Tibial artery (tissue), 4 donors: ENCODE data around the gene UBASH3B.
A peak's percentile ranks its signal among the peaks of the same experiment; 100 is the strongest.

Source experiments
- DNase-seq, 2 donors: peaks; one replicate each; pipeline ENCODE4 v3.0.0-alpha.2; 2019
- H3K27ac ChIP-seq, 2 donors: fragments of 200-600 bp; sonication (generic) in 1 of 2; 1 replicate in 1 of 2; 2 replicates in 1 of 2; pipeline ENCODE4 v1.5.1; 2018 to 2019; ENCODE audit warnings: mild to moderate bottlenecking in 1 of 2
- H3K27me3 ChIP-seq, 2 donors: fragments of 200-600 bp; sonication (generic) in 1 of 2; one replicate each; pipeline versions ENCODE4 v1.5.1 to v1.6.0; 2016 to 2019
- H3K36me3 ChIP-seq, 3 donors: fragments of 200-600 bp; sonication (generic) in 2 of 3; one replicate each; pipeline ENCODE4 v1.5.1; 2016 to 2019; ENCODE audit warnings: mild to moderate bottlenecking in 2 of 3
- H3K4me1 ChIP-seq, 4 donors: fragments of 200-600 bp; sonication (generic) in 2 of 4; 1 replicate in 3 of 4; 2 replicates in 1 of 4; pipeline ENCODE4 v1.5.1; 2016 to 2019
- H3K4me3 ChIP-seq, 2 donors: fragments of 200-600 bp; sonication (generic) in 1 of 2; 1 replicate in 1 of 2; 2 replicates in 1 of 2; pipeline ENCODE4 v1.5.1; 2018 to 2019; ENCODE audit warnings: mild to moderate bottlenecking in 2 of 2
- H3K9me3 ChIP-seq, 3 donors: fragments of 200-600 bp; sonication (generic) in 1 of 3; one replicate each; pipeline ENCODE4 v1.5.1; 2016 to 2019
- intact Hi-C: fragments of 100-400 bp; cut with DNase I; formaldehyde crosslinking; loops from one replicate; pipeline ENCODE4 v1.15.0; 2023; ENCODE audit warnings: low total_unique reads
- TF ChIP-seq, protein P1 (sequence below), 2 experiments: fragments of 200-600 bp in 1 of 2; fragments of 450-650 bp in 1 of 2; IDR thresholded peaks; one replicate each; pipeline ENCODE4 v1.5.1; 2017 to 2019; ENCODE audit warnings: antibody characterized with exemption in 2 of 2, mild to moderate bottlenecking in 1 of 2, moderate library complexity in 1 of 2

The UBASH3B gene

DNA sequence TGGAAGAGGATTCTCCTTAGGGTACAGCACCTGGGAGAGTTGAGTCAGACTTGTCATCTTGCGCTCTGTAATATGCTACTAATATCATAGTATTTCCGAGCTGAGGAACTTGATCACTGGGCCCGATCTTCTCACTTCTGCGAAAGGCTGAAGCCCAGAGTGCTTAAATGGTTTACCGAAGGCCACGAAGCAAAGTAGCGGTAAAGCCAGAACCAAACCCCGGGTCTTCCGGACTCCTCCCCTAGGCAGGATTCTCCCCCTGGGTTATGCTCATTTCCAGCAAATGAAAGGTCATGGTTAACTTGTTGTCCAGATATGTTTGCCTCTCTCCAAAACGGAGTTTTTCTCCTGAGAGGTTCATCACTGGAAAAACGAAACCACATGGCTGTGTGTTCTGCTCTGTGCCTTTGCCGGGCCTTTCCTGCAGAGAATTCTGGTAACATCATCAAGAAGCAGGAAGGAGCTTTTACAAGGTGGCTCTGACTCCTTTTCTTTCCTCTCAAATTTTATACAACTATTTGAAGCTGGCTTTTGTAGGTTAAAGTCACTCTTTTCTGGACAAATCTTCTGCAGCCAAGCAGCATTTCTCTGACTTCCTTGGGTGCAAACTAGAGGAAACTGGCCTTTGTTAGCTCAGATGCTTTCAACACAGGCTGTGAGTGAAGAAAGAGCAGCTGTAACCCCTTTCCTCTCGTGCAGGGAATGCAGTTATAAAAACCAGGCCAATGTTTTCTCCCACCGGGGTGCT is 35.5 kb downstream of the UBASH3B start:
- H3K4me3 ChIP-seq = peak overlapping the region in 1 of 2 donors; percentile 8
- no peaks in the 10 kb centered on the region for H3K36me3 ChIP-seq
- no peak for DNase-seq
- intact Hi-C loops = no loop called here
- H3K9me3 ChIP-seq = no peaks in the 10 kb centered on the region
- TF ChIP-seq, protein P1, sequence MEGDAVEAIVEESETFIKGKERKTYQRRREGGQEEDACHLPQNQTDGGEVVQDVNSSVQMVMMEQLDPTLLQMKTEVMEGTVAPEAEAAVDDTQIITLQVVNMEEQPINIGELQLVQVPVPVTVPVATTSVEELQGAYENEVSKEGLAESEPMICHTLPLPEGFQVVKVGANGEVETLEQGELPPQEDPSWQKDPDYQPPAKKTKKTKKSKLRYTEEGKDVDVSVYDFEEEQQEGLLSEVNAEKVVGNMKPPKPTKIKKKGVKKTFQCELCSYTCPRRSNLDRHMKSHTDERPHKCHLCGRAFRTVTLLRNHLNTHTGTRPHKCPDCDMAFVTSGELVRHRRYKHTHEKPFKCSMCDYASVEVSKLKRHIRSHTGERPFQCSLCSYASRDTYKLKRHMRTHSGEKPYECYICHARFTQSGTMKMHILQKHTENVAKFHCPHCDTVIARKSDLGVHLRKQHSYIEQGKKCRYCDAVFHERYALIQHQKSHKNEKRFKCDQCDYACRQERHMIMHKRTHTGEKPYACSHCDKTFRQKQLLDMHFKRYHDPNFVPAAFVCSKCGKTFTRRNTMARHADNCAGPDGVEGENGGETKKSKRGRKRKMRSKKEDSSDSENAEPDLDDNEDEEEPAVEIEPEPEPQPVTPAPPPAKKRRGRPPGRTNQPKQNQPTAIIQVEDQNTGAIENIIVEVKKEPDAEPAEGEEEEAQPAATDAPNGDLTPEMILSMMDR (IDR thresholded peaks at IDR 0.05) = no peak
- peak overlapping the region in 1 of 2 donors; percentile 29 for H3K27ac ChIP-seq
- peaks cover 0 to 8% (median 0%) of the 10 kb centered on the region in 4 donors for H3K4me1 ChIP-seq
- no peaks in the 10 kb centered on the region for H3K27me3 ChIP-seq

DNA sequence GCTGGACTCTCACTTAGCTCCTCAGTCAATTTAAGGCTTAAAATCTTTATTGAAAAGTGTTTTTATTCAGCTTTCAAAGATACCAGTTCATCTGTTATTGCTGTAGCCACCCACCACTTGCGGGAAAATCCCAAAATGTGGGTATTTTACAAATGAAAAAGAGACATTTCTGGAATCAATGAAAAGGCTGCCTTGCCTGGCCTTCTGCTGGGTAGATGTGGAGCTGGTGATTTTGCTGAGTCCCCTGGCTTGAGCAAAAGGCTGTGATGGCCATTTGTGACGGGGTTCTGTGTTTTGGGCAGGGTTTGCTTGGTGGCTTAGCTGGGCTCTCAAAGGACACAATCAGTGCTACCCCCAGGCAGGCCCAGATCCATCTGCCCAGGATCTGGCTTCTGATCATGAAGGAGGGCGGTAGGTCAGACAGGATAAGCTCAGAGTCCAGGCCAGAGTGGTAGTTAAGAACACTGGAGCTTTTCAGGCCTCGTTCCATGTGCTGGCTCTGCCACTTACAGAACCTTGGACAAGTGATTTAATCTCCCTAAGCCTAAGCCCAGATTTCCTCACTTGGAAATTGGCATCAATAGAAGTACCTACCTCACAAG is 36.1 kb downstream of the UBASH3B start:
- TF ChIP-seq, protein P1 (IDR thresholded peaks at IDR 0.05) = no peak
- no peak overlapping the region for H3K4me3 ChIP-seq
- H3K4me1 ChIP-seq = peaks cover 0 to 8% (median 0%) of the 10 kb centered on the region in 4 donors
- no peaks in the 10 kb centered on the region for H3K9me3 ChIP-seq
- DNase-seq = no peak
- H3K27me3 ChIP-seq = no peaks in the 10 kb centered on the region
- H3K36me3 ChIP-seq = no peaks in the 10 kb centered on the region
- peak overlapping the region in 1 of 2 donors; percentile 29 for H3K27ac ChIP-seq
- intact Hi-C loops = no loop called here

DNA sequence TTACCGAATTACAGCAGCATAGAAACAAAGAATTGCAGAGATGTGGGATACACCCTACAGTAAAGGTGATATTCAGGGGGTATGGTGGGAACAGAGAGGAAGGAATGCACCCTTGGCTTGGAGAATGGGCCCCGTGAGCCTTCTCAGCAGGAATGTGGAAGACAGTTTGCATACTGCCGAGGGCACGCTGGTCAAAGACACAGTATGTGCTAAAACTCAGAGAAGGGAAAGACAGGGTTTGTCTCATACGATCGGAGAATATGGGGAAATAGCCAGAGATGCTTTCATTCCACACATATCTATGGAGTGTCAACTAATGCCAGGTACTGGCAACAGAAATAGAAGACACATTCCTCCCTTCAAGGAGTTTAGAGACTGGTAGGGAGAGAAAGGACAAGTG is 36.9 kb downstream of the UBASH3B start:
- peaks cover 0 to 8% (median 0%) of the 10 kb centered on the region in 4 donors for H3K4me1 ChIP-seq
- intact Hi-C loops = no loop called here
- TF ChIP-seq, protein P1 (IDR thresholded peaks at IDR 0.05) = no peak
- H3K4me3 ChIP-seq = no peak overlapping the region
- no peaks in the 10 kb centered on the region for H3K9me3 ChIP-seq
- no peaks in the 10 kb centered on the region for H3K27me3 ChIP-seq
- H3K27ac ChIP-seq = no peak overlapping the region
- no peak for DNase-seq
- no peaks in the 10 kb centered on the region for H3K36me3 ChIP-seq

DNA sequence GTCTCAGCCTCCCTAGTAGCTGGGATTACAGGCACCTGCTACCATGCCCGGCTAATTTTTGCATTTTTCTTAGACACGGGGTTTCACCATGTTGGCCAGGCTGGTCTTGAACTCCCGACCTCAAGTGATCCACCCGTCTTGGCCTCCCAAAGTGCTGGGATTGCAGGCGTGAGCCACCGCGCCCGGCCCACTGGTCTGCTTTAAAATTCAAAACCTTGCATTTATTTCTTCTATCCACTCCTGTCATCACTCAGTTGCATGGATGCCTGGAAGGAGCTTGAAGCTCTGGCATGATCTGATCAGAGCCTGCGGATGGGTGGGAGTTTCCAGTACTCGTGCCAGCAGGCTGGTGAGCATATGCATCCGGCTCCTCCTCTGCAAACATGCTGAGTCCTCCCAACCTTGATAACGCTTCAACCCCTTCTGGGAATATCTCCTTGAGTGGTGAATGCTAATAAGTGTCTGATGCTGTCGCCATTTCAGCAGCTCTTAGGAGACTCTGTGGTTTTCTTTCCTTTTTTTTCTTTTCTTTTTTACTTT is 39.6 kb downstream of the UBASH3B start:
- H3K36me3 ChIP-seq = no peaks in the 10 kb centered on the region
- intact Hi-C loops = no loop called here
- TF ChIP-seq, protein P1 (IDR thresholded peaks at IDR 0.05) = no peak

DNA sequence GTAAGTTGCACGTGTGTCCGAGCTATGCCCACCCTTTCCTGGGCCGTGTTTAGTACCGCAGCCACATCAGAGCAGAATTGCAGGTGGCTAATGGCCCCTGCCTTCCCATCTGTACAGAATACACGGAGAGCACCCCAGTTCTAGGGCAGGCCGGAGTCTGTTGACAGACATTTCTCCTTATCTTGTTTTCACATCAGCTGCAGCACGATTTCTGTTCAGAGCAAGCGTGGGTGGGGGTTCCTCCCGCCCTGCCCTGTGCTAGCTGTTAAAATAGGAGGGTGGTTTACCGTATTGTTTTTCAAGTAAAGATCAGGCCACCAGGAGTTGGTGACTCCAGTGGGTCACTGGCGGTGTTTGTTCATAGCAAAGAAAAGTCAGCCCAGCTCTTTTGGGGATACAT is 41.1 kb downstream of the UBASH3B start:
- H3K4me3 ChIP-seq = no peak overlapping the region
- DNase-seq = no peak
- intact Hi-C loops = no loop called here
- peaks cover 0 to 7% (median 0%) of the 10 kb centered on the region in 4 donors for H3K4me1 ChIP-seq
- TF ChIP-seq, protein P1 (IDR thresholded peaks at IDR 0.05) = no peak
- H3K27me3 ChIP-seq = no peaks in the 10 kb centered on the region
- no peaks in the 10 kb centered on the region for H3K36me3 ChIP-seq
- no peak overlapping the region for H3K27ac ChIP-seq
- H3K9me3 ChIP-seq = no peaks in the 10 kb centered on the region

More for the DNA sequence above, 39.6 kb downstream of the UBASH3B start:
- Histone ChIP-seq H3K27ac (no peak overlapping the region), H3K4me3 (no peak overlapping the region), H3K4me1 (peaks cover 0 to 8% (median 0%) of the 10 kb centered on the region in 4 donors), H3K27me3 (no peaks in the 10 kb centered on the region), H3K9me3 (no peaks in the 10 kb centered on the region)
- no peak for DNase-seq
